ENCODE measurements around the gene SOX9.

- TF ChIP-seq EZH2phosphoT487 (IDR thresholded peaks at IDR 0.05; ENCODE audit: insufficient read depth, low read depth) (no peak), EZH2 (IDR thresholded peaks at IDR 0.05; ENCODE audit: insufficient read depth, poor library complexity, severe bottlenecking) (no peak)
Measured at GRCh38 chr17:72100470-72100869, 20.4 kb upstream of the SOX9 start.
